HepG2 (cell line): Measurements from ENCODE around the gene TMED6. TPM values are rescaled to one million over a fixed set of nuclear protein-coding genes. Genes with fewer than 3 reads are reported as not detected.

Experiments
- EP300 ChIP-seq, 3 experiments: sonication (generic) in 1 of 3; formaldehyde crosslinking in 1 of 3; IDR thresholded peaks; 2 replicates each; pipeline versions ENCODE4 v1.5.1 to v1.6.1; 2011 to 2020; ENCODE audit warnings: low read depth in 2 of 3, low read length in 2 of 3, borderline replicate concordance in 1 of 3, improper control_type of control experiment in 1 of 3, mild to moderate bottlenecking in 1 of 3, missing genetic modification reagents in 1 of 3, moderate library complexity in 1 of 3
- ERF ChIP-seq: IDR thresholded peaks from 2 replicates; pipeline ENCODE4 v1.6.1; 2018; ENCODE audit warnings: missing biosample characterization, missing genetic modification reagents
- FOXJ3 ChIP-seq: sonication (generic); formaldehyde crosslinking; IDR thresholded peaks from 2 replicates; pipeline ENCODE4 v1.4.0; 2020; ENCODE audit warnings: missing genetic modification reagents, mild to moderate bottlenecking, borderline replicate concordance
- FOXP1 ChIP-seq, 2 experiments: fragments of 450-650 bp in 1 of 2; IDR thresholded peaks; 2 replicates each; pipeline ENCODE4 v1.6.1; 2017 to 2018; ENCODE audit warnings: antibody characterized with exemption in 1 of 2
- NFIC ChIP-seq: IDR thresholded peaks from 2 replicates; pipeline ENCODE4 v1.6.1; 2012; ENCODE audit warnings: mild to moderate bottlenecking, low read length, inconsistent platforms
- PPARG ChIP-seq: conservative IDR thresholded peaks from 2 replicates; pipeline ENCODE4 v1.6.1; 2016; ENCODE audit warnings: missing biosample characterization, missing genetic modification reagents
- RARA ChIP-seq: IDR thresholded peaks from 2 replicates; pipeline ENCODE4 v1.6.1; 2016; ENCODE audit warnings: missing genetic modification reagents, missing compliant biosample characterization
- SNAI1 ChIP-seq: sonication (generic); formaldehyde crosslinking; IDR thresholded peaks from 2 replicates; pipeline ENCODE4 v1.5.0; 2020; ENCODE audit warnings: mild to moderate bottlenecking, missing genetic modification reagents, borderline replicate concordance
- SOX13 ChIP-seq, 3 experiments: fragments of 450-650 bp in 1 of 3; sonication (generic) in 1 of 3; formaldehyde crosslinking in 1 of 3; IDR thresholded peaks in 2 of 3; conservative IDR thresholded peaks in 1 of 3; 2 replicates each; pipeline versions ENCODE4 v1.5.0 to v1.6.1; 2016 to 2020; ENCODE audit warnings: antibody characterized with exemption in 1 of 3, mild to moderate bottlenecking in 1 of 3, missing compliant biosample characterization in 1 of 3, missing genetic modification reagents in 1 of 3, moderate library complexity in 1 of 3
- ZNF225 ChIP-seq: sonication (generic); formaldehyde crosslinking; IDR thresholded peaks from 2 replicates; pipeline ENCODE4 v1.4.0; 2020; ENCODE audit warnings: mild to moderate bottlenecking, missing genetic modification reagents
- ZNF383 ChIP-seq: sonication (generic); formaldehyde crosslinking; IDR thresholded peaks from 2 replicates; pipeline ENCODE4 v1.4.0; 2020; ENCODE audit warnings: missing genetic modification reagents, mild to moderate bottlenecking, borderline replicate concordance
- ZNF687 ChIP-seq: sonication (generic); formaldehyde crosslinking; IDR thresholded peaks from 2 replicates; pipeline ENCODE4 v1.5.1; 2020; ENCODE audit warnings: mild to moderate bottlenecking, missing genetic modification reagents, moderate library complexity
- ZNF747 ChIP-seq: sonication (generic); formaldehyde crosslinking; IDR thresholded peaks from 2 replicates; pipeline ENCODE4 v1.8.1; 2023; ENCODE audit warnings: missing genetic modification reagents, mild to moderate bottlenecking, borderline replicate concordance
- polyA plus RNA-seq, 8 experiments: library from polyadenylated mRNA; depleted of rRNA in 3 of 8; stranded (reverse) in 7 of 8; unstranded in 1 of 8; fragments of >200 nt; fragmentation: Illumina TruSeq in 4 of 8; extraction: Trizol in 4 of 8; gene quantifications; 2 replicates each; pipeline versions ENCODE4 v1.2.1 to v1.2.3, GENCODE V29; 2011 to 2016; ENCODE audit warnings: low read depth in 4 of 8, missing spikeins in 1 of 8, mixed read lengths in 1 of 8; ENCODE audit not compliant: insufficient read depth in 1 of 8
- total RNA-seq, 5 experiments: library from RNA; depleted of rRNA; stranded (reverse); fragments of >200 nt; fragmentation: Illumina TruSeq; extraction: Trizol; gene quantifications; 2 replicates each; pipeline ENCODE4 v1.2.3, GENCODE V29; 2016; ENCODE audit warnings: low read depth in 1 of 5
- TF ChIP-seq, protein P1 (sequence below): sonication (generic); formaldehyde crosslinking; IDR thresholded peaks from 2 replicates; pipeline ENCODE4 v1.4.0; 2020; ENCODE audit warnings: missing genetic modification reagents
- TF ChIP-seq, protein P2 (sequence below): sonication (generic); formaldehyde crosslinking; conservative IDR thresholded peaks from 2 replicates; pipeline ENCODE4 v1.4.0; 2020; ENCODE audit warnings: mild to moderate bottlenecking, missing genetic modification reagents, moderate library complexity
- TF ChIP-seq, protein P3 (sequence below): sonication (generic); formaldehyde crosslinking; IDR thresholded peaks from 2 replicates; pipeline ENCODE4 v1.8.1; 2023; ENCODE audit warnings: missing genetic modification reagents, inconsistent platforms, borderline replicate concordance

Gene TMED6
- total and polyA plus RNA-seq, 2 of the 13 experiments (the other 11 are each of a cell fraction or from before 2014, with no cell fraction given): 9.8 to 14.4 TPM

DNA sequence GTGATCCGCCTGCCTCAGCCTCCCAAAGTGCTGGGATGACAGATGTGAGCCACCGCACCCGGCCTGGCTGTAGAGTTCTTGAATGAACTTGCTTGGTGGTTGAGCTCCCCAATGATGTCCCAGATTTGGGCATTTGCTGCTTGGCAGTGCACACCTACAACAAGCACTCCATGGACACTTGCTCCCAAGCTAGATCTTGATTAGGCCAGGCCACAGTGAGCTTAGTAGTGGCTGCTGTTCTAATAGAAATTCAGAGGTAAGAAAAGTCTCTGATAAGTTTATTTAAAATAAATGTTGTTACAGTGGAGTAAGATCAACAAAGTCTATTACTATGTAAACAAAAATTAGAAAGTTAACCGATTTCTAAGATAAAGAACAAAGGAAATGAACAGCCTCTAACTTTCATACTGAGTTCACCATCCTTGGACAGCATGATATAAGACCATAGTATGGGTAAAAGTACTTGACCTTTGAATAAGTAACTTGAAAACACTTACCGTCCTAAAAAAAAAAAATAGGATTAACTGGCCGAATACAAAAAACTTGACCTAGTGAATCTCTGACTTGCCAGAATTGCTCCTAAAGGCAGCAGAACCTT lies 951 bp downstream of the TMED6 start (continued):
- TF ChIP-seq NFIC: peak; percentile 22; the same call in 1 of the 2 replicates
- TF ChIP-seq ERF (CRISPR knock-in tag): no peak; the same call in 1 of the 2 replicates
- TF ChIP-seq ZNF747 (CRISPR knock-in tag): no peak
- TF ChIP-seq, protein P1, sequence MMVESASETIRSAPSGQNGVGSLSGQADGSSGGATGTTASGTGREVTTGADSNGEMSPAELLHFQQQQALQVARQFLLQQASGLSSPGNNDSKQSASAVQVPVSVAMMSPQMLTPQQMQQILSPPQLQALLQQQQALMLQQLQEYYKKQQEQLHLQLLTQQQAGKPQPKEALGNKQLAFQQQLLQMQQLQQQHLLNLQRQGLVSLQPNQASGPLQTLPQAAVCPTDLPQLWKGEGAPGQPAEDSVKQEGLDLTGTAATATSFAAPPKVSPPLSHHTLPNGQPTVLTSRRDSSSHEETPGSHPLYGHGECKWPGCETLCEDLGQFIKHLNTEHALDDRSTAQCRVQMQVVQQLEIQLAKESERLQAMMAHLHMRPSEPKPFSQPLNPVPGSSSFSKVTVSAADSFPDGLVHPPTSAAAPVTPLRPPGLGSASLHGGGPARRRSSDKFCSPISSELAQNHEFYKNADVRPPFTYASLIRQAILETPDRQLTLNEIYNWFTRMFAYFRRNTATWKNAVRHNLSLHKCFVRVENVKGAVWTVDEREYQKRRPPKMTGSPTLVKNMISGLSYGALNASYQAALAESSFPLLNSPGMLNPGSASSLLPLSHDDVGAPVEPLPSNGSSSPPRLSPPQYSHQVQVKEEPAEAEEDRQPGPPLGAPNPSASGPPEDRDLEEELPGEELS (CRISPR knock-in tag): peak; percentile 37
- 0 out of 2 replicates have a peak, but pooled peaks have one; percentile 6 for TF ChIP-seq SNAI1 (CRISPR knock-in tag)
- TF ChIP-seq ZNF225: no peak
- peak; percentile 61; the same call in 1 of the 2 replicates for TF ChIP-seq PPARG
- peak; percentile 67 for TF ChIP-seq RARA
- no peak for TF ChIP-seq FOXP1 (IDR thresholded peaks at IDR 0.05)
- TF ChIP-seq FOXP1 (CRISPR knock-in tag; IDR thresholded peaks at IDR 0.05): peak; percentile 5; the same call in 1 of the 2 replicates
- 0 out of 2 replicates have a peak, but pooled peaks have one; percentile 28 for TF ChIP-seq ZNF687 (CRISPR knock-in tag)
- TF ChIP-seq SOX13 (IDR thresholded peaks at IDR 0.05): no peak
- TF ChIP-seq SOX13 (CRISPR knock-in tag; conservative IDR thresholded peaks at IDR 0.05 in 1 of 2, IDR thresholded peaks at IDR 0.05 in 1 of 2): peak in 1 of 2 experiments; percentile 63; a peak in 2 of 4 replicates
- TF ChIP-seq, protein P2, sequence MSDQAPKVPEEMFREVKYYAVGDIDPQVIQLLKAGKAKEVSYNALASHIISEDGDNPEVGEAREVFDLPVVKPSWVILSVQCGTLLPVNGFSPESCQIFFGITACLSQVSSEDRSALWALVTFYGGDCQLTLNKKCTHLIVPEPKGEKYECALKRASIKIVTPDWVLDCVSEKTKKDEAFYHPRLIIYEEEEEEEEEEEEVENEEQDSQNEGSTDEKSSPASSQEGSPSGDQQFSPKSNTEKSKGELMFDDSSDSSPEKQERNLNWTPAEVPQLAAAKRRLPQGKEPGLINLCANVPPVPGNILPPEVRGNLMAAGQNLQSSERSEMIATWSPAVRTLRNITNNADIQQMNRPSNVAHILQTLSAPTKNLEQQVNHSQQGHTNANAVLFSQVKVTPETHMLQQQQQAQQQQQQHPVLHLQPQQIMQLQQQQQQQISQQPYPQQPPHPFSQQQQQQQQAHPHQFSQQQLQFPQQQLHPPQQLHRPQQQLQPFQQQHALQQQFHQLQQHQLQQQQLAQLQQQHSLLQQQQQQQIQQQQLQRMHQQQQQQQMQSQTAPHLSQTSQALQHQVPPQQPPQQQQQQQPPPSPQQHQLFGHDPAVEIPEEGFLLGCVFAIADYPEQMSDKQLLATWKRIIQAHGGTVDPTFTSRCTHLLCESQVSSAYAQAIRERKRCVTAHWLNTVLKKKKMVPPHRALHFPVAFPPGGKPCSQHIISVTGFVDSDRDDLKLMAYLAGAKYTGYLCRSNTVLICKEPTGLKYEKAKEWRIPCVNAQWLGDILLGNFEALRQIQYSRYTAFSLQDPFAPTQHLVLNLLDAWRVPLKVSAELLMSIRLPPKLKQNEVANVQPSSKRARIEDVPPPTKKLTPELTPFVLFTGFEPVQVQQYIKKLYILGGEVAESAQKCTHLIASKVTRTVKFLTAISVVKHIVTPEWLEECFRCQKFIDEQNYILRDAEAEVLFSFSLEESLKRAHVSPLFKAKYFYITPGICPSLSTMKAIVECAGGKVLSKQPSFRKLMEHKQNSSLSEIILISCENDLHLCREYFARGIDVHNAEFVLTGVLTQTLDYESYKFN (CRISPR knock-in tag): peak; percentile 35; the same call in 1 of the 2 replicates
- TF ChIP-seq ZNF383 (CRISPR knock-in tag): no peak
- peak in 1 of 2 experiments; percentile 40; a peak in 2 of 4 replicates for TF ChIP-seq EP300 (IDR thresholded peaks at IDR 0.05; ENCODE audit: low read depth in 2 of 2, low read length in 2 of 2)
- no peak for TF ChIP-seq EP300 (CRISPR knock-in tag; IDR thresholded peaks at IDR 0.05; ENCODE audit: borderline replicate concordance)
- peak; percentile 46; the same call in 1 of the 2 replicates for TF ChIP-seq FOXJ3 (CRISPR knock-in tag)
- TF ChIP-seq, protein P3, sequence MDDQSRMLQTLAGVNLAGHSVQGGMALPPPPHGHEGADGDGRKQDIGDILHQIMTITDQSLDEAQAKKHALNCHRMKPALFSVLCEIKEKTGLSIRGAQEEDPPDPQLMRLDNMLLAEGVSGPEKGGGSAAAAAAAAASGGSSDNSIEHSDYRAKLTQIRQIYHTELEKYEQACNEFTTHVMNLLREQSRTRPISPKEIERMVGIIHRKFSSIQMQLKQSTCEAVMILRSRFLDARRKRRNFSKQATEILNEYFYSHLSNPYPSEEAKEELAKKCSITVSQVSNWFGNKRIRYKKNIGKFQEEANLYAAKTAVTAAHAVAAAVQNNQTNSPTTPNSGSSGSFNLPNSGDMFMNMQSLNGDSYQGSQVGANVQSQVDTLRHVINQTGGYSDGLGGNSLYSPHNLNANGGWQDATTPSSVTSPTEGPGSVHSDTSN (CRISPR knock-in tag): no peak
